ENCODE measurements around the gene FLAD1. TPM values are rescaled to one million over a fixed set of nuclear protein-coding genes. Genes with fewer than 3 reads are reported as not detected.

Gene FLAD1
- total and polyA plus RNA-seq, 2 of the 8 experiments (the other 6 are each of a cell fraction or from before 2014, with no cell fraction given), result 104 to 143 TPM

DNA sequence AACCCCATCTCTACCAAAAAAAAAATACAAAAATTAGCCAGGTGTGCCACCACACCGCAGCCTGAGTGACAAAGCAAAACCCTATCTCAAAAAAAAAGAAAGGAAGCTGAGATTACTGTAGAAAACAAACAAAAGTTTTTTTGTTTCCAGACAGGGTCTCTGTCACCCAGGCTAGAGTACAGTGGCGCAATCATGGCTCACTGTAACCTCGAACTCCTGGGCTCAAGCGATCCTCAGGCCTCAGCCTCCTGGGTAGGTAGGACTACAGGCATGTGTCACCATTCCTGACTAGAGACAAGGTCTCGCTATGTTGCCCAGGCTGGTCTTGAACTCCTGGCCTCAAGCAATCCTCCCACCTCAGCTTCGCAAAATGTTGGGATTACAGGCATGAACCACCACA is 18.8 kb upstream of the FLAD1 start:
- H3K36me3 ChIP-seq (ENCODE audit: control insufficient read depth in 2 of 4, insufficient read depth in 4 of 4, low read length in 3 of 4), result peaks cover 20 to 53% (median 43%) of the 10 kb centered on the region in 4 experiments

More for the DNA sequence above, 18.8 kb upstream of the FLAD1 start:
- Histone ChIP-seq H3K23ac (ENCODE audit: insufficient read length) (no peak overlapping the region), H2BK20ac (ENCODE audit: low read length) (no peak overlapping the region), H2AK5ac (ENCODE audit: low read depth, low read length) (no peak overlapping the region), H2BK120ac (replicated peaks; ENCODE audit: low read depth, low read length) (no peak overlapping the region), H3K27ac (ENCODE audit: low read depth, low read length) (no peak overlapping the region), H4K5ac (ENCODE audit: insufficient read length, low read depth, low read length) (no peak overlapping the region), H3K4me1 (replicated peaks in 1 of 4; ENCODE audit: control insufficient read depth in 3 of 4, insufficient read depth in 4 of 4, low read length in 3 of 4) (peaks cover 4 to 11% (median 7%) of the 10 kb centered on the region in 4 experiments), H3K18ac (ENCODE audit: extremely low read depth, low read length) (no peak overlapping the region), H4K8ac (ENCODE audit: extremely low read depth, insufficient read depth, low read length) (no peak overlapping the region), H3K4me2 (ENCODE audit: insufficient read depth in 1 of 2, low read depth in 2 of 2, low read length in 2 of 2) (no peak overlapping the region), H3K9ac (replicated peaks in 1 of 4; ENCODE audit: extremely low read depth in 1 of 4, low read depth in 3 of 4, low read length in 3 of 4) (no peak overlapping the region), H3K79me2 (ENCODE audit: control insufficient read depth in 1 of 2, insufficient read depth in 2 of 2, low read length in 2 of 2) (peaks cover 3 to 39% of the 10 kb centered on the region in 2 experiments; a peak in 3 of 4 replicates), H3K27me3 (replicated peaks in 1 of 4; ENCODE audit: control insufficient read depth in 3 of 4, extremely low read depth in 1 of 4, insufficient read depth in 3 of 4, low read length in 3 of 4) (no peaks in the 10 kb centered on the region), H3K79me1 (ENCODE audit: low read depth, low read length) (peaks cover 15% of the 10 kb centered on the region), H2BK12ac (ENCODE audit: low read depth, low read length) (no peak overlapping the region), H3K23me2 (ENCODE audit: low read depth, low read length) (peaks cover 4% of the 10 kb centered on the region; the same call in 1 of the 2 replicates), H4K91ac (replicated peaks; ENCODE audit: insufficient read length, low read length) (no peak overlapping the region), H3K4ac (replicated peaks; ENCODE audit: insufficient read length, low read depth, low read length) (no peak overlapping the region), H3K14ac (ENCODE audit: insufficient read length) (no peak overlapping the region), H2BK15ac (ENCODE audit: low read length) (no peak overlapping the region), H3K9me3 (ENCODE audit: insufficient read depth in 2 of 2, low read depth in 1 of 2, low read length in 1 of 2) (no peaks in the 10 kb centered on the region), H4K20me1 (replicated peaks in 1 of 2; ENCODE audit: control insufficient read depth in 1 of 2, insufficient read depth in 2 of 2, low read length in 2 of 2) (peaks cover 9 to 13% of the 10 kb centered on the region in 2 experiments), H3K56ac (replicated peaks; ENCODE audit: insufficient read length, low read depth, low read length) (no peak overlapping the region), H2AFZ (ENCODE audit: low read length) (no peak overlapping the region), H2BK5ac (ENCODE audit: low read depth, low read length) (no peak overlapping the region), H3K4me3 (ENCODE audit: extremely low read depth in 1 of 4, insufficient read depth in 2 of 4, low read depth in 3 of 4, low read length in 4 of 4) (no peak overlapping the region)
- TF ChIP-seq POLR2AphosphoS5 (IDR thresholded peaks at IDR 0.05; ENCODE audit: low read depth, low read length) (no peak), KDM5A (IDR thresholded peaks at IDR 0.05; ENCODE audit: low read length) (no peak), PHF8 (conservative IDR thresholded peaks at IDR 0.05; ENCODE audit: low read depth, low read length) (no peak), GTF2F1 (IDR thresholded peaks at IDR 0.05; ENCODE audit: borderline replicate concordance, low read depth, low read length) (no peak), BACH1 (IDR thresholded peaks at IDR 0.05; ENCODE audit: low read length) (no peak), MAFK (IDR thresholded peaks at IDR 0.05; ENCODE audit: low read depth, low read length) (no peak), RFX5 (IDR thresholded peaks at IDR 0.05; ENCODE audit: borderline replicate concordance, low read depth, low read length) (no peak)
- TF ChIP-seq, protein P1, sequence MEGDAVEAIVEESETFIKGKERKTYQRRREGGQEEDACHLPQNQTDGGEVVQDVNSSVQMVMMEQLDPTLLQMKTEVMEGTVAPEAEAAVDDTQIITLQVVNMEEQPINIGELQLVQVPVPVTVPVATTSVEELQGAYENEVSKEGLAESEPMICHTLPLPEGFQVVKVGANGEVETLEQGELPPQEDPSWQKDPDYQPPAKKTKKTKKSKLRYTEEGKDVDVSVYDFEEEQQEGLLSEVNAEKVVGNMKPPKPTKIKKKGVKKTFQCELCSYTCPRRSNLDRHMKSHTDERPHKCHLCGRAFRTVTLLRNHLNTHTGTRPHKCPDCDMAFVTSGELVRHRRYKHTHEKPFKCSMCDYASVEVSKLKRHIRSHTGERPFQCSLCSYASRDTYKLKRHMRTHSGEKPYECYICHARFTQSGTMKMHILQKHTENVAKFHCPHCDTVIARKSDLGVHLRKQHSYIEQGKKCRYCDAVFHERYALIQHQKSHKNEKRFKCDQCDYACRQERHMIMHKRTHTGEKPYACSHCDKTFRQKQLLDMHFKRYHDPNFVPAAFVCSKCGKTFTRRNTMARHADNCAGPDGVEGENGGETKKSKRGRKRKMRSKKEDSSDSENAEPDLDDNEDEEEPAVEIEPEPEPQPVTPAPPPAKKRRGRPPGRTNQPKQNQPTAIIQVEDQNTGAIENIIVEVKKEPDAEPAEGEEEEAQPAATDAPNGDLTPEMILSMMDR (IDR thresholded peaks at IDR 0.05; ENCODE audit: control extremely low read depth in 1 of 3, insufficient read depth in 1 of 3, low read depth in 1 of 3, low read length in 3 of 3), result no peak
- FAIRE-seq (no peak), DNase-seq (ENCODE audit: low read depth in 1 of 2, low spot score in 2 of 2) (no peak)
- ChIA-PET CTCF (ENCODE audit: partially characterized antibody) (interaction anchor here (0.7 to 8.2 kb wide), 9 partner anchors 9 to 287 kb away, joined by 3 to 113 read pairs (median 4); partner anchors contain the start of genes FLAD1, LENEP and PBXIP1), POLR2A (ENCODE audit: partially characterized antibody) (interaction anchor here (1.6 to 42.8 kb wide), 3 partner anchors 6 to 20 kb away, joined by 4 to 662 read pairs (median 662); partner anchors contain the start of genes CKS1B, FLAD1, LENEP and PBXIP1)
- 97% methylated on average over 6 of the region's 6 CpGs; no CpG with 5 or more reads in 1 of the 2 experiments for WGBS, 2 experiments (ENCODE audit: extremely low coverage in 1 of 2, insufficient coverage in 1 of 2, insufficient read length in 1 of 2, insufficient replicate concordance in 2 of 2, low coverage in 1 of 2, low lambda C conversion rate in 2 of 2, missing lambda C conversion rate in 1 of 2)

Data from H1 (cell line).